Tibial artery (tissue), 4 donors: ENCODE results near the gene DNAJC15.
A peak's percentile ranks its signal among the peaks of the same experiment; 100 is the strongest.

Source experiments
- DNase-seq, 2 donors: peaks; one replicate each; pipeline ENCODE4 v3.0.0-alpha.2; 2019
- H3K27ac ChIP-seq, 2 donors: fragments of 200-600 bp; sonication (generic) in 1 of 2; 1 replicate in 1 of 2; 2 replicates in 1 of 2; pipeline ENCODE4 v1.5.1; 2018 to 2019; ENCODE audit warnings: mild to moderate bottlenecking in 1 of 2
- H3K27me3 ChIP-seq, 2 donors: fragments of 200-600 bp; sonication (generic) in 1 of 2; one replicate each; pipeline versions ENCODE4 v1.5.1 to v1.6.0; 2016 to 2019
- H3K36me3 ChIP-seq, 3 donors: fragments of 200-600 bp; sonication (generic) in 2 of 3; one replicate each; pipeline ENCODE4 v1.5.1; 2016 to 2019; ENCODE audit warnings: mild to moderate bottlenecking in 2 of 3
- H3K4me1 ChIP-seq, 4 donors: fragments of 200-600 bp; sonication (generic) in 2 of 4; 1 replicate in 3 of 4; 2 replicates in 1 of 4; pipeline ENCODE4 v1.5.1; 2016 to 2019
- H3K4me3 ChIP-seq, 2 donors: fragments of 200-600 bp; sonication (generic) in 1 of 2; 1 replicate in 1 of 2; 2 replicates in 1 of 2; pipeline ENCODE4 v1.5.1; 2018 to 2019; ENCODE audit warnings: mild to moderate bottlenecking in 2 of 2
- H3K9me3 ChIP-seq, 3 donors: fragments of 200-600 bp; sonication (generic) in 1 of 3; one replicate each; pipeline ENCODE4 v1.5.1; 2016 to 2019
- intact Hi-C: fragments of 100-400 bp; cut with DNase I; formaldehyde crosslinking; loops from one replicate; pipeline ENCODE4 v1.15.0; 2023; ENCODE audit warnings: low total_unique reads
- TF ChIP-seq, protein P1 (sequence below), 2 experiments: fragments of 200-600 bp in 1 of 2; fragments of 450-650 bp in 1 of 2; IDR thresholded peaks; one replicate each; pipeline ENCODE4 v1.5.1; 2017 to 2019; ENCODE audit warnings: antibody characterized with exemption in 2 of 2, mild to moderate bottlenecking in 1 of 2, moderate library complexity in 1 of 2

The DNAJC15 gene

DNA sequence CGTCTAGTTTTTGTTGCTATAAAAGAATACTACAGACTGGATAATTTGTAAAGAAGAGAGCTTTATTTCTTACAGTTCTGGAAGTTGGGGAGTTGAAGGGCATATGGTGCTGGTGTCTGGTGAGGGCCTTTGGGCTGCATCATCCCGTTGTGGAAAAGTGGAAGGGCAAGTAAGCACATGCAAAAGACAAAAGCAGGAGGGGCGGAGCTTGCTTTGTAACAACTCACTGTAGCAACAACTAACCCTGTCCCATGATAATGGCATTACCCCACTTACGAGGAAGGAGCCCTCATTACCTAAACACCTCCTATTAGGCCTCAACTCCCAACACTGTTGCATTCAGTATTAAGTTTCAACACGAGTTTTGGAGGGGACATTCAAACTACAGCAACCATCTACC lies 7.2 kb upstream of the DNAJC15 start:
- H3K27me3 ChIP-seq = no peaks in the 10 kb centered on the region
- no peak for DNase-seq
- intact Hi-C loops = no loop called here
- H3K4me3 ChIP-seq = no peak overlapping the region
- no peaks in the 10 kb centered on the region for H3K36me3 ChIP-seq
- H3K27ac ChIP-seq = no peak overlapping the region
- H3K4me1 ChIP-seq = no peaks in the 10 kb centered on the region
- H3K9me3 ChIP-seq = no peaks in the 10 kb centered on the region
- TF ChIP-seq, protein P1, sequence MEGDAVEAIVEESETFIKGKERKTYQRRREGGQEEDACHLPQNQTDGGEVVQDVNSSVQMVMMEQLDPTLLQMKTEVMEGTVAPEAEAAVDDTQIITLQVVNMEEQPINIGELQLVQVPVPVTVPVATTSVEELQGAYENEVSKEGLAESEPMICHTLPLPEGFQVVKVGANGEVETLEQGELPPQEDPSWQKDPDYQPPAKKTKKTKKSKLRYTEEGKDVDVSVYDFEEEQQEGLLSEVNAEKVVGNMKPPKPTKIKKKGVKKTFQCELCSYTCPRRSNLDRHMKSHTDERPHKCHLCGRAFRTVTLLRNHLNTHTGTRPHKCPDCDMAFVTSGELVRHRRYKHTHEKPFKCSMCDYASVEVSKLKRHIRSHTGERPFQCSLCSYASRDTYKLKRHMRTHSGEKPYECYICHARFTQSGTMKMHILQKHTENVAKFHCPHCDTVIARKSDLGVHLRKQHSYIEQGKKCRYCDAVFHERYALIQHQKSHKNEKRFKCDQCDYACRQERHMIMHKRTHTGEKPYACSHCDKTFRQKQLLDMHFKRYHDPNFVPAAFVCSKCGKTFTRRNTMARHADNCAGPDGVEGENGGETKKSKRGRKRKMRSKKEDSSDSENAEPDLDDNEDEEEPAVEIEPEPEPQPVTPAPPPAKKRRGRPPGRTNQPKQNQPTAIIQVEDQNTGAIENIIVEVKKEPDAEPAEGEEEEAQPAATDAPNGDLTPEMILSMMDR (IDR thresholded peaks at IDR 0.05) = no peak

DNA sequence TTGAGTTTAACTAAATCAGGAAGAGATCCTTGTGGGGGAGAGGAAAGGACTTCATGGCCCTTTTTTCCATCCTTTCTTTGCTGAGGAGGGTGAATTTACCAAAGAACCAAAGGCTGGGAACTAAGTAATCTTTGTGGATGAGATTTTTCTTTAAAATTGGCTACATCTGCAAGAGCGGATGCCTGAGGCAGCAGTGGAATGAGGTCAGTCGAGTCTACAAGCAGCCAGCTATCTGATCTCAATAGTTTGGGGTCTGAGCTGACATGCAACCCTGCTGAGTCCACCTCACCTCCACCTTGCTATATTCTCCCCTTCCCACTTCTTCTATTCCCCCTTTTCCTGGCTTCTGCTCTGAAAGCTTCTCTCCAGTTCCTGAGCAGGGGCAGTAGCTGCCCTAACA lies 3.6 kb upstream of the DNAJC15 start:
- Histone ChIP-seq H3K4me1 (peaks cover 0 to 13% (median 7%) of the 10 kb centered on the region in 4 donors), H3K27ac (no peak overlapping the region), H3K27me3 (no peaks in the 10 kb centered on the region), H3K36me3 (no peaks in the 10 kb centered on the region), H3K4me3 (no peak overlapping the region), H3K9me3 (no peaks in the 10 kb centered on the region)
- DNase-seq = no peak
- intact Hi-C loops = no loop called here
- TF ChIP-seq, protein P1 (IDR thresholded peaks at IDR 0.05) = no peak

DNA sequence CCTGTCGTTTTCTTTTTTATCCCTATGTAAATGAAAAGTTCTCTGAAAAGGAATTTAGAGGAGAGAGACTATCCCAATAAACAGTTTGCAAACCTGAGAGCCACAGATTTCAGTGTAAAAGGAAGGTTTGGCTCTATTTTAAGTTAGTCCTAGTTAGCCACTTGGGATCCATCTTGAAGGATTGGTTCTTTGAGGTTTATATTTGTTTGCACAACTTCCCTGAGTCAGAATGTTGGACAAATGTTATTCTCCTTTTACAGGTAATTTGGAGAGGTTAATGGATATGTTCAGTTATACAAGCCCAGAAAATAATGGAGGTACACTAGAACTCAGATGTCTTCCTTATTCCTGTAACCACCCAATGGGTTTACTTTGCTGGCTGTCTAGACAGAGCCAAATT lies 2.6 kb upstream of the DNAJC15 start:
- H3K27ac ChIP-seq = no peak overlapping the region

DNA sequence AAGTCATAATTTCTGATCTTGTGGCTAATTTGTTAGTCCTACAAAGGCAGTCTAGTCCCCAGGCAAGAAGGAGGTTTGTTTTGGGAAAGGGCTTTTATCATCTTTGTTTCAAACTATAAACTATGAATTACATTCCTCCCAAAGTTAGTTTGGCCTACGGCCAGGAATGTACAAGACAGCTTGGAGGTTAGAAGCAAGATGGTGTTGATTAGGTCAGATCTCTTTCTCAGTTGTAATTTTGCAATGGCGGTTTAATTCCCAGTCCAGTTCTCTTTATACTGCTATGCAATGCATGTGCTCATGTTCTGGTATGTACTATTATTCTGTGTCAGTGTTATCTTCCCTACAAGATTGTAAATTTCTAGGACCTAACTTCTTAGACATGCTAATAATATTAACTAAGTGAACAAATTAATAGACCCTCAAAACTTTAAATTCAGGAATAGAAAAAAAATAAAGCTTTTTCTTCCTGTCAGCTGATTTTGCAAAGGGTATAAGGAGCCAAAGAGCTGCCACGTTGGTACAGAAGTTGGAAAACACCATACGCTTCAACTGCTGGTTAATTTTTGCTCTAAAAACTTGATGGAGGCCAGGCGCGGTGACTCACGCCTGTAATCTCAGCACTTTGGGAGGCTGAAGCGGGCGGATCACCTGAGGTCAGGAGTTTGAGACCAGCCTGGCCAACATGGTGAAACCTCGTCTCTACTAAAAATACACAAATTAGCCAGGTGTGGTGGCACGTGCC lies 1.3 kb upstream of the DNAJC15 start:
- H3K27ac ChIP-seq = no peak overlapping the region
- H3K4me1 ChIP-seq = peaks cover 0 to 23% (median 15%) of the 10 kb centered on the region in 4 donors
- no peaks in the 10 kb centered on the region for H3K27me3 ChIP-seq
- no peaks in the 10 kb centered on the region for H3K9me3 ChIP-seq
- H3K4me3 ChIP-seq = no peak overlapping the region
- no peak for DNase-seq
- TF ChIP-seq, protein P1 (IDR thresholded peaks at IDR 0.05) = no peak
- H3K36me3 ChIP-seq = no peaks in the 10 kb centered on the region
- intact Hi-C loops = no loop called here

More for the DNA sequence above, 2.6 kb upstream of the DNAJC15 start:
- Histone ChIP-seq H3K9me3 (no peaks in the 10 kb centered on the region), H3K4me3 (no peak overlapping the region), H3K27me3 (no peaks in the 10 kb centered on the region), H3K4me1 (peaks cover 0 to 20% (median 14%) of the 10 kb centered on the region in 4 donors), H3K36me3 (no peaks in the 10 kb centered on the region)
- TF ChIP-seq, protein P1 (IDR thresholded peaks at IDR 0.05) = no peak
- intact Hi-C loops = no loop called here
- no peak for DNase-seq

DNA sequence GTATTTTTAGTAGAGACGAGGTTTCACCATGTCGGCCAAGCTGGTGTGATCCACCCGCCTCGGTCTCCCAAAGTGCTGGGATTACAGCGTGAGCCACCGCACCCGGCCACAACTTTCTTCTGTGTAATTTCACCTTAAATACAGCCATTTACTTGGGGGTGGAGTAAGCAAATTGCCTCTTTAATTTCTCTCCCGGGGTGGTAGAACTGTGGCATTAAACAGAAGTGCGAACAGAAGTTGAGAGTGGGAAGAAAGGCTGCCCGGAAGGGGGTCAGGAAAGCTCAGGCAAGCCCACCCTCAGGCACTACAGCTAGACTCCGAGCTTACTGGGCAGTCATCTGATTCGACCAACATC lies 475 bp upstream of the DNAJC15 start:
- Histone ChIP-seq H3K9me3 (no peaks in the 10 kb centered on the region), H3K4me3 (peak overlapping the region; percentile 56 to 70), H3K27ac (peak overlapping the region; percentile 79 to 90), H3K27me3 (no peaks in the 10 kb centered on the region), H3K4me1 (peaks cover 0 to 23% (median 15%) of the 10 kb centered on the region in 4 donors), H3K36me3 (peaks cover 0 to 4% (median 0%) of the 10 kb centered on the region in 3 donors)
- intact Hi-C loops = no loop called here
- no peak for DNase-seq
- TF ChIP-seq, protein P1 (IDR thresholded peaks at IDR 0.05) = no peak
